PC-9 (cell line): Measurements from ENCODE around the gene CHRNA3. TPM values are rescaled to one million over a fixed set of nuclear protein-coding genes. Genes with fewer than 3 reads are reported as not detected.

Experiments
- BruUV-seq: library from RNA; stranded (reverse); fragments of 400-500 nt; replicated peaks from 2 replicates; lab custom pipeline; 2021; lab: Mats Ljungman, UMichigan
- CTCF ChIA-PET: fragments of 300-600 bp; sonication (Branson Sonifier 250); formaldehyde crosslinking; loops from one replicate; lab custom pipeline; 2022; ENCODE audit warnings: antibody characterized with exemption; lab: Charles Lee
- POLR2A ChIA-PET: fragments of 300-600 bp; sonication (Branson Sonifier 250); formaldehyde crosslinking; loops from one replicate; lab custom pipeline; 2022; ENCODE audit warnings: antibody characterized with exemption; ENCODE audit not compliant: unreplicated experiment; lab: Charles Lee
- DNase-seq, 2 experiments: peaks; one replicate each; pipeline versions ENCODE4 v3.0.0 to v3.0.0-alpha.2; 2015 to 2022; ENCODE audit warnings: mixed read lengths in 1 of 2
- H2AFZ ChIP-seq: fragments of 200-600 bp; sonication (generic); 2 replicates; pipeline ENCODE4 v1.8.1; 2017; ENCODE audit warnings: antibody characterized with exemption
- H3F3A ChIP-seq: fragments of 200-600 bp; sonication (generic); 2 replicates; pipeline ENCODE4 v1.8.1; 2017; ENCODE audit warnings: antibody characterized with exemption, mild to moderate bottlenecking, low read depth; ENCODE audit not compliant: insufficient read depth
- H3K27ac ChIP-seq: fragments of 200-600 bp; sonication (generic); 2 replicates; pipeline ENCODE4 v1.6.1; 2016; ENCODE audit warnings: mixed run types
- H3K27me3 ChIP-seq: fragments of 200-600 bp; sonication (generic); 2 replicates; pipeline ENCODE4 v1.6.1; 2016; ENCODE audit warnings: low read depth, mixed run types; ENCODE audit not compliant: insufficient read depth
- H3K36me3 ChIP-seq: fragments of 200-600 bp; sonication (generic); 2 replicates; pipeline ENCODE4 v1.6.1; 2016; ENCODE audit warnings: low read depth, mixed run types
- H3K4me1 ChIP-seq: fragments of 200-600 bp; sonication (generic); replicated peaks from 2 replicates; pipeline ENCODE4 v1.6.1; 2016; ENCODE audit warnings: mixed run types; ENCODE audit not compliant: insufficient read depth
- H3K4me2 ChIP-seq: fragments of 200-600 bp; sonication (generic); 2 replicates; pipeline ENCODE4 v1.6.1; 2017; ENCODE audit warnings: mixed run types
- H3K4me3 ChIP-seq: fragments of 200-600 bp; sonication (generic); 2 replicates; pipeline ENCODE4 v1.6.1; 2016; ENCODE audit warnings: mixed run types
- H3K79me2 ChIP-seq: fragments of 200-600 bp; sonication (generic); 2 replicates; pipeline ENCODE4 v1.6.1; 2017; ENCODE audit warnings: low read depth, mixed run types
- H3K9me2 ChIP-seq: fragments of 200-600 bp; sonication (generic); 2 replicates; pipeline ENCODE4 v1.8.1; 2017; ENCODE audit warnings: mild to moderate bottlenecking; ENCODE audit not compliant: insufficient read depth
- H3K9me3 ChIP-seq: fragments of 200-600 bp; sonication (generic); 2 replicates; pipeline ENCODE4 v1.8.1; 2016; ENCODE audit warnings: low read depth; ENCODE audit not compliant: insufficient read depth
- H4K20me1 ChIP-seq: fragments of 200-600 bp; sonication (generic); 2 replicates; pipeline ENCODE4 v1.8.1; 2017; ENCODE audit not compliant: insufficient read depth
- CTCF ChIP-seq: fragments of 200-600 bp; sonication (generic); conservative IDR thresholded peaks from 2 replicates; pipeline ENCODE4 v1.6.1; 2017; ENCODE audit warnings: mixed run types, antibody characterized with exemption, mild to moderate bottlenecking, moderate library complexity
- EZH2 ChIP-seq: fragments of 200-600 bp; sonication (generic); IDR thresholded peaks from 2 replicates; pipeline ENCODE4 v1.8.0; 2017; ENCODE audit warnings: antibody characterized with exemption, low read depth
- intact Hi-C: fragments of 100-400 bp; cut with micrococcal nuclease; formaldehyde crosslinking; loops from one replicate; pipeline ENCODE4 v1.10.0; 2022; ENCODE audit not compliant: unreplicated experiment
- total RNA-seq: library from RNA; stranded (reverse); gene quantifications from 2 replicates; pipeline ENCODE4 v1.2.3, GENCODE V29; 2021

The CHRNA3 gene
- total RNA-seq, 1 experiment from 2014 or later = not detected

DNA sequence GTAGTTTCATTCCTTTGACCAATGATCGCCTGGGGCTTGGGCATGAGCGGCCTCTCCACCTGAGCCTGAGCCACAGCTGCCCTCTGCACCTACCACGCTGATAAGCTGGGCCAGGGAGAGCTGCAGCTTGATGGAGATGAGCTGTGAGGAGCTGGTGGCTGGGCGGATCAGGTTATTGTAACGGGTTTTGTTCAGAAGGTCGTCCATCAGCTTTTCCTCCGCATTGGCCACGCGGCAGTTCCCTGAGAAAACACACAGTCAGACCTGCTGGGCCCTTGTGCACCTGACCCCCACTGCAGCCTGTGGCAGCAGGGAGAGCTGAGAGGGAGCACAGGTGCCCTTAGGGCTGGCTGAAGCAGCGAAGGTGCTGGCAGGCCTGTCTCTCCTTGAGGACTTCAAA, 14.6 kb upstream of the CHRNA3 start:
- Histone ChIP-seq H3F3A (no peaks in the 10 kb centered on the region), H3K36me3 (no peaks in the 10 kb centered on the region), H4K20me1 (no peaks in the 10 kb centered on the region), H2AFZ (no peak overlapping the region), H3K9me3 (no peaks in the 10 kb centered on the region), H3K4me2 (no peak overlapping the region), H3K27ac (no peak overlapping the region), H3K27me3 (peaks cover 22% of the 10 kb centered on the region), H3K4me1 (no peaks in the 10 kb centered on the region), H3K4me3 (no peak overlapping the region), H3K9me2 (no peaks in the 10 kb centered on the region), H3K79me2 (no peaks in the 10 kb centered on the region)
- TF ChIP-seq EZH2 (no peak), CTCF (no peak)
- DNase-seq = no peak
- BruUV-seq = no TSS peak
- CTCF ChIA-PET = no interaction called here
- POLR2A ChIA-PET = interaction anchor here (0.7 kb wide), 1 partner anchor 413 kb away, joined by 5 read pairs; no protein-coding TSS in a partner anchor
- intact Hi-C loops = no loop called here

- Histone ChIP-seq H3F3A (no peaks in the 10 kb centered on the region), H4K20me1 (no peaks in the 10 kb centered on the region), H3K36me3 (no peaks in the 10 kb centered on the region), H2AFZ (no peak overlapping the region), H3K27ac (no peak overlapping the region), H3K79me2 (no peaks in the 10 kb centered on the region), H3K4me1 (no peaks in the 10 kb centered on the region), H3K4me3 (no peak overlapping the region), H3K4me2 (no peak overlapping the region), H3K9me2 (no peaks in the 10 kb centered on the region), H3K9me3 (no peaks in the 10 kb centered on the region), H3K27me3 (peaks cover 26% of the 10 kb centered on the region)
- ChIA-PET POLR2A (no interaction called here), CTCF (no interaction called here)
- no peak for DNase-seq
- TF ChIP-seq EZH2 (no peak), CTCF (no peak)
- no TSS peak for BruUV-seq
- intact Hi-C loops = no loop called here
These were observed 13.7 kb upstream of the CHRNA3 start for GRCh38 chr15:78634210-78635145.

- Histone ChIP-seq H3K4me1 (no peaks in the 10 kb centered on the region), H3K27me3 (peaks cover 37% of the 10 kb centered on the region), H3K9me2 (no peaks in the 10 kb centered on the region), H3K79me2 (no peaks in the 10 kb centered on the region), H3K36me3 (no peaks in the 10 kb centered on the region), H3K4me2 (no peak overlapping the region), H2AFZ (no peak overlapping the region), H4K20me1 (no peaks in the 10 kb centered on the region), H3F3A (no peaks in the 10 kb centered on the region), H3K4me3 (no peak overlapping the region), H3K27ac (no peak overlapping the region), H3K9me3 (no peaks in the 10 kb centered on the region)
- TF ChIP-seq CTCF (no peak), EZH2 (no peak)
- ChIA-PET CTCF (no interaction called here), POLR2A (no interaction called here)
- DNase-seq = no peak
- intact Hi-C loops = no loop called here
- BruUV-seq = no TSS peak
These were observed 12.6 kb upstream of the CHRNA3 start for GRCh38 chr15:78633348-78633747.
